K562 (cell line): ENCODE results near the gene AP1M1. TPM values are rescaled to one million over a fixed set of nuclear protein-coding genes. Genes with fewer than 3 reads are reported as not detected.

ENCODE experiments used
- ATAC-seq: fragments of 200-7000 bp; cut with Tn5 transposase; 3 replicates; pipeline ENCODE4 v1.9.1; 2020; ENCODE audit warnings: moderate library complexity
- BruUV-seq: library from RNA; stranded (reverse); fragments of 400-500 nt; replicated peaks from 2 replicates; lab custom pipeline; 2021; lab: Mats Ljungman, UMichigan
- CTCF ChIA-PET: fragments of 300-600 bp; formaldehyde crosslinking; extraction: SDS; loops from one replicate; lab custom pipeline; 2021; ENCODE audit warnings: low intra/inter-chr PET ratio; lab: Yijun Ruan, JAX
- POLR2A ChIA-PET: fragments of 300-600, 350-650 bp; sonication (Branson Sonifier 250); formaldehyde crosslinking; extraction: SDS; loops from one replicate; lab custom pipeline; 2021; ENCODE audit warnings: antibody characterized with exemption, inconsistent platforms; lab: Yijun Ruan, JAX
- DNase-seq, 4 experiments: peaks; one replicate each; pipeline versions ENCODE4 v3.0.0 to v3.0.0-alpha.2; 2011 to 2018; ENCODE audit warnings: low spot score in 3 of 4, mixed read lengths in 3 of 4; ENCODE audit errors: extremely low read depth in 1 of 4
- FAIRE-seq: peaks from 2 replicates; lab custom pipeline; 2011; peaks lifted over from hg19 to GRCh38; lab: Jason Lieb, UNC
- H2AFZ ChIP-seq: 2 replicates; pipeline ENCODE4 v1.6.0; 2011; ENCODE audit warnings: low read depth, low read length, control low read depth, inconsistent platforms
- H3K27ac ChIP-seq: fragments of 200-600 bp; 3 replicates; pipeline ENCODE4 v1.8.0; 2011; ENCODE audit warnings: low read depth, mild to moderate bottlenecking, control low read depth, inconsistent platforms, low read length, moderate library complexity, mixed read lengths; ENCODE audit errors: extremely low read depth
- H3K27me3 ChIP-seq, 2 experiments: fragments of 300-600 bp in 1 of 2; 2 replicates in 1 of 2; 3 replicates in 1 of 2; pipeline versions ENCODE4 v1.6.0 to v1.8.0; 2011; ENCODE audit warnings: inconsistent platforms in 2 of 2, low read length in 2 of 2, mild to moderate bottlenecking in 1 of 2, mixed read lengths in 1 of 2, moderate library complexity in 1 of 2; ENCODE audit not compliant: control insufficient read depth in 2 of 2, insufficient read depth in 2 of 2
- H3K36me3 ChIP-seq: fragments of 300-600 bp; 3 replicates; pipeline ENCODE4 v1.8.0; 2011; ENCODE audit warnings: mild to moderate bottlenecking, low read length, inconsistent platforms; ENCODE audit not compliant: control insufficient read depth, insufficient read depth
- H3K4me1 ChIP-seq, 2 experiments: fragments of 200-600 bp in 1 of 2; replicated peaks in 1 of 2; 2 replicates in 1 of 2; 3 replicates in 1 of 2; pipeline versions ENCODE4 v1.5.1 to v1.8.0; 2011; ENCODE audit warnings: inconsistent platforms in 2 of 2, low read length in 2 of 2, mild to moderate bottlenecking in 1 of 2, mixed read lengths in 1 of 2, moderate library complexity in 1 of 2; ENCODE audit not compliant: control insufficient read depth in 2 of 2, insufficient read depth in 2 of 2
- H3K4me2 ChIP-seq: 2 replicates; pipeline ENCODE4 v1.6.1; 2011; ENCODE audit warnings: low read length, control low read depth, inconsistent platforms, mixed read lengths; ENCODE audit not compliant: insufficient read depth
- H3K4me3 ChIP-seq: fragments of 200-600 bp; sonication (generic), shearing (Covaris generic); 2 replicates; pipeline ENCODE4 v1.5.1; 2016; ENCODE audit warnings: control low read depth, inconsistent platforms
- H3K79me2 ChIP-seq: fragments of 200-600 bp; 3 replicates; pipeline ENCODE4 v1.8.0; 2011; ENCODE audit warnings: low read length, inconsistent platforms; ENCODE audit not compliant: control insufficient read depth, insufficient read depth
- H3K9ac ChIP-seq, 2 experiments: 2 replicates each; pipeline versions ENCODE4 v1.6.0 to v1.6.1; 2011; ENCODE audit warnings: low read depth in 2 of 2, low read length in 2 of 2, control low read depth in 1 of 2, inconsistent platforms in 1 of 2, mild to moderate bottlenecking in 1 of 2, mixed read lengths in 1 of 2; ENCODE audit not compliant: insufficient read depth in 1 of 2
- H3K9me1 ChIP-seq: one replicate; pipeline ENCODE4 v1.6.0; 2011; ENCODE audit warnings: inconsistent platforms, mild to moderate bottlenecking, low read length, moderate library complexity; ENCODE audit not compliant: control insufficient read depth, insufficient read depth
- H3K9me3 ChIP-seq: replicated peaks from 2 replicates; pipeline ENCODE4 v1.5.1; 2011; ENCODE audit warnings: low read depth, low read length, inconsistent platforms; ENCODE audit not compliant: control insufficient read depth, insufficient read depth
- H4K20me1 ChIP-seq: replicated peaks from 2 replicates; pipeline ENCODE4 v1.6.1; 2011; ENCODE audit warnings: low read length, inconsistent platforms, mixed read lengths; ENCODE audit not compliant: control insufficient read depth, insufficient read depth
- ARID1B ChIP-seq: fragments of 450-650 bp; IDR thresholded peaks from 2 replicates; pipeline ENCODE4 v1.6.1; 2016; ENCODE audit warnings: antibody characterized with exemption, mild to moderate bottlenecking, inconsistent platforms
- MEIS2 ChIP-seq: fragments of 450-650 bp; IDR thresholded peaks from 2 replicates; pipeline ENCODE4 v1.6.1; 2014; ENCODE audit warnings: mild to moderate bottlenecking; ENCODE audit not compliant: partially characterized antibody
- TCF7L2 ChIP-seq: fragments of 150-350 bp; IDR thresholded peaks from 2 replicates; pipeline ENCODE4 v1.6.1; 2016; ENCODE audit warnings: low read depth, mild to moderate bottlenecking, low read length, moderate library complexity
- TEAD4 ChIP-seq, 2 experiments: sonication (generic) in 1 of 2; formaldehyde crosslinking in 1 of 2; IDR thresholded peaks; 2 replicates each; pipeline versions ENCODE4 v1.6.1 to v1.8.0; 2012 to 2022; ENCODE audit warnings: borderline replicate concordance in 1 of 2, inconsistent platforms in 1 of 2, low read length in 1 of 2, mild to moderate bottlenecking in 1 of 2, missing genetic modification reagents in 1 of 2
- ZC3H8 ChIP-seq: fragments of 450-650 bp; IDR thresholded peaks from 2 replicates; pipeline ENCODE4 v1.6.1; 2017
- ZNF212 ChIP-seq: fragments of 450-650 bp; formaldehyde crosslinking; IDR thresholded peaks from 2 replicates; pipeline ENCODE4 v1.4.0; 2020; ENCODE audit warnings: mild to moderate bottlenecking
- WGBS: fragments of 100-300 bp; shearing (Covaris generic); methylation state at CpG from one replicate; pipeline ENCODE4 v1.1.6; 2016; ENCODE audit warnings: low coverage, mixed read lengths; ENCODE audit not compliant: insufficient coverage; ENCODE audit errors: missing lambda C conversion rate; 5-methylcytosine and 5-hydroxymethylcytosine counted together
- in situ Hi-C: fragments of 300-500 bp; cut with MboI; formaldehyde crosslinking; loops from 4 replicates; pipeline ENCODE4 v1.15.0; 2018; ENCODE audit warnings: inconsistent platforms, mixed read lengths
- intact Hi-C: fragments of 100-400 bp; cut with micrococcal nuclease; formaldehyde crosslinking; loops from 2 replicates; pipeline ENCODE4 v1.14.2; 2022
- polyA plus RNA-seq, 8 experiments: library from polyadenylated mRNA; depleted of rRNA in 4 of 8; stranded (reverse) in 5 of 8; unstranded in 3 of 8; fragments of >200 nt; fragmentation: Nextera tagmentation in 2 of 8; fragmentation: Illumina TruSeq in 1 of 8; extraction: Ambion mirVana in 2 of 8; extraction: Trizol in 1 of 8; gene quantifications; 2 replicates each; pipeline versions ENCODE4 v1.2.1 to v1.2.3, GENCODE V29; 2011 to 2014; ENCODE audit warnings: inconsistent platforms in 1 of 8, missing spikeins in 1 of 8
- total RNA-seq, 7 experiments: library from RNA; depleted of rRNA in 6 of 7; stranded (reverse); fragments of >200 nt in 6 of 7; fragmentation: Illumina TruSeq in 2 of 7; extraction: Trizol in 2 of 7; gene quantifications; 2 replicates each; pipeline versions ENCODE4 v1.2.1 to v1.2.3, GENCODE V29; 2011 to 2021; ENCODE audit warnings: low replicate concordance in 1 of 7
- TF ChIP-seq, protein P1 (sequence below), 2 experiments: fragments of 450-650 bp in 1 of 2; sonication (generic) in 1 of 2; formaldehyde crosslinking; conservative IDR thresholded peaks; 2 replicates each; pipeline versions ENCODE4 v1.4.0 to v1.8.1; 2020 to 2022; ENCODE audit warnings: mild to moderate bottlenecking in 1 of 2, missing genetic modification reagents in 1 of 2
- TF ChIP-seq, protein P2 (sequence below): IDR thresholded peaks from 2 replicates; pipeline ENCODE4 v1.6.1; 2014; ENCODE audit warnings: antibody characterized with exemption
- TF ChIP-seq, protein P3 (sequence below): fragments of 450-650 bp; IDR thresholded peaks from 2 replicates; pipeline ENCODE4 v1.6.1; 2016; ENCODE audit warnings: missing biosample characterization, missing genetic modification characterization

Gene AP1M1
- total and polyA plus RNA-seq, 9 of the 15 experiments (the other 6 are each of a cell fraction or from before 2014, with no cell fraction given): 0.87 to 56.2 (median 29.1) TPM

DNA sequence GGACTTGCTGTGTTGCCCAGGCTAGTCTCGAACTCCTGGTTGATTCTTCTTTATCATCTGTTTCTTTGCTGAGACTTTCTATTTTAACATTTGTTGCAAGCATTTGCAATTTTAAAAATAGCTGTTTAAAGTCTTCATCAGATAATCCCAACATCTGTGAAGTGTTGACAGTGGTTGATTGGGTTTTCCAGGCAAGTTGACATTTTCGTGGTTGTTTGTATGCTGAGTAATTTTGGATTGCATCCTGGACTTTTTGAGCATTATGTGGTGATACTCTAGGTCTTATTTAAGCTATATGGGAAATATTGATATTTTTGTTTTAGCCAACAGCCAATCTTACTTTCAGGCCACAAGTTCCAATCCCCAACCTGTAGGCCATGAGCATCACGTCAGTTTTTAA, 25.1 kb downstream of the AP1M1 start:
- Histone ChIP-seq H3K4me3 (no peak overlapping the region), H3K4me1 (peaks cover 0 to 3% of the 10 kb centered on the region in 2 experiments; a peak in 1 of 5 replicates), H3K79me2 (no peaks in the 10 kb centered on the region), H4K20me1 (no peaks in the 10 kb centered on the region), H3K9me3 (peaks cover 19% of the 10 kb centered on the region), H3K4me2 (no peak overlapping the region), H3K9me1 (peaks cover 4% of the 10 kb centered on the region), H3K27me3 (no peaks in the 10 kb centered on the region), H2AFZ (no peak overlapping the region), H3K9ac (no peak overlapping the region), H3K27ac (no peak overlapping the region), H3K36me3 (peaks cover 27% of the 10 kb centered on the region; the same call in 2 of the 3 replicates)
- no peak for FAIRE-seq
- DNase-seq: no peak
- no TSS peak for BruUV-seq
- intact Hi-C loops: no loop called here
- ATAC-seq: no peak
- in situ Hi-C loops: no loop called here
- CTCF ChIA-PET: no interaction called here
- WGBS: 70% methylated on average over 3 of the region's 3 CpGs
- TF ChIP-seq, protein P1, sequence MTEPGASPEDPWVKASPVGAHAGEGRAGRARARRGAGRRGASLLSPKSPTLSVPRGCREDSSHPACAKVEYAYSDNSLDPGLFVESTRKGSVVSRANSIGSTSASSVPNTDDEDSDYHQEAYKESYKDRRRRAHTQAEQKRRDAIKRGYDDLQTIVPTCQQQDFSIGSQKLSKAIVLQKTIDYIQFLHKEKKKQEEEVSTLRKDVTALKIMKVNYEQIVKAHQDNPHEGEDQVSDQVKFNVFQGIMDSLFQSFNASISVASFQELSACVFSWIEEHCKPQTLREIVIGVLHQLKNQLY (CRISPR knock-in tag; conservative IDR thresholded peaks at IDR 0.05): no peak
- peak; percentile 4 for TF ChIP-seq MEIS2
- POLR2A ChIA-PET: interaction anchor here (0.7 kb wide), 1 partner anchor 117 kb away, joined by 3 read pairs; no protein-coding TSS in a partner anchor

DNA sequence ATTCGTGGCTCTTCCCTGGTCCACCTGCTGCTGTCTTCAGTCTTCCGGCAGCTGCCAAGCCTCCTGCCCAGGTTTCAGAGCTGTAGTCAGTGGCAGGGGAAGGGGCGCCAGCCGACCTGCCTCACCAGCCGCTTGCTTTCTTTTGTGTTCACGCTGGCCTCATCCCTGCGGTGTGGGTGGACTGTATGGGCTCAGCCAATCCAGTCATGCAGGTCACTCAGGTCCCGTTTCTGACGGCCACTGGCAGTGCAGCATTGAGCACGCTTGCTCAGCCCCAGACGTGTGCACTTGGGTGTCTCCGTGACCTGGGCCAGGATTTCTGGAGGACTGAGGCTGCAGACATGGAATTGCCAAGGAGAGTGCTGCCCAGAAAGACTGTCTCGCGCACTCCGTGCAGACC, 26.0 kb downstream of the AP1M1 start:
- no peak for FAIRE-seq

More for the DNA sequence above, 26.0 kb downstream of the AP1M1 start:
- in situ Hi-C loops (no loop called here), intact Hi-C loops (no loop called here)
- no peak overlapping the region for H3K27ac ChIP-seq
- DNase-seq: no peak
- H3K4me1 ChIP-seq: peaks cover 0 to 8% of the 10 kb centered on the region in 2 experiments; a peak in 2 of 5 replicates
- ChIA-PET POLR2A (interaction anchor here (1.0 kb wide), 1 partner anchor 24 kb away, joined by 3 read pairs; no protein-coding TSS in a partner anchor), CTCF (no interaction called here)
- H4K20me1 ChIP-seq: no peaks in the 10 kb centered on the region
- H3K4me2 ChIP-seq: no peak overlapping the region
- no peak overlapping the region for H3K9ac ChIP-seq
- TF ChIP-seq ARID1B (no peak), TEAD4 (IDR thresholded peaks at IDR 0.05; ENCODE audit: low read length) (no peak), TEAD4 (CRISPR knock-in tag; IDR thresholded peaks at IDR 0.05; ENCODE audit: borderline replicate concordance) (no peak), TCF7L2 (no peak), ZNF212 (CRISPR knock-in tag) (no peak), ZC3H8 (no peak)
- TF ChIP-seq, protein P2, sequence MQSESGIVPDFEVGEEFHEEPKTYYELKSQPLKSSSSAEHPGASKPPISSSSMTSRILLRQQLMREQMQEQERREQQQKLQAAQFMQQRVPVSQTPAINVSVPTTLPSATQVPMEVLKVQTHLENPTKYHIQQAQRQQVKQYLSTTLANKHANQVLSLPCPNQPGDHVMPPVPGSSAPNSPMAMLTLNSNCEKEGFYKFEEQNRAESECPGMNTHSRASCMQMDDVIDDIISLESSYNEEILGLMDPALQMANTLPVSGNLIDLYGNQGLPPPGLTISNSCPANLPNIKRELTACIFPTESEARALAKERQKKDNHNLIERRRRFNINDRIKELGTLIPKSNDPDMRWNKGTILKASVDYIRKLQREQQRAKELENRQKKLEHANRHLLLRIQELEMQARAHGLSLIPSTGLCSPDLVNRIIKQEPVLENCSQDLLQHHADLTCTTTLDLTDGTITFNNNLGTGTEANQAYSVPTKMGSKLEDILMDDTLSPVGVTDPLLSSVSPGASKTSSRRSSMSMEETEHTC: no peak
- TF ChIP-seq, protein P3, sequence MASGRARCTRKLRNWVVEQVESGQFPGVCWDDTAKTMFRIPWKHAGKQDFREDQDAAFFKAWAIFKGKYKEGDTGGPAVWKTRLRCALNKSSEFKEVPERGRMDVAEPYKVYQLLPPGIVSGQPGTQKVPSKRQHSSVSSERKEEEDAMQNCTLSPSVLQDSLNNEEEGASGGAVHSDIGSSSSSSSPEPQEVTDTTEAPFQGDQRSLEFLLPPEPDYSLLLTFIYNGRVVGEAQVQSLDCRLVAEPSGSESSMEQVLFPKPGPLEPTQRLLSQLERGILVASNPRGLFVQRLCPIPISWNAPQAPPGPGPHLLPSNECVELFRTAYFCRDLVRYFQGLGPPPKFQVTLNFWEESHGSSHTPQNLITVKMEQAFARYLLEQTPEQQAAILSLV: no peak
- no peaks in the 10 kb centered on the region for H3K27me3 ChIP-seq
- H3K79me2 ChIP-seq: no peaks in the 10 kb centered on the region
- H3K4me3 ChIP-seq: no peak overlapping the region
- no peak overlapping the region for H2AFZ ChIP-seq
- BruUV-seq: no TSS peak
- peaks cover 4% of the 10 kb centered on the region for H3K9me1 ChIP-seq
- ATAC-seq: no peak
- H3K36me3 ChIP-seq: peaks cover 33% of the 10 kb centered on the region; the same call in 2 of the 3 replicates
- peaks cover 17% of the 10 kb centered on the region for H3K9me3 ChIP-seq
- WGBS: 71% methylated on average over 13 of the region's 15 CpGs
